ENCODE measurements around the gene AAMP. TPM values are rescaled to one million over a fixed set of nuclear protein-coding genes. Genes with fewer than 3 reads are reported as not detected.
A peak's percentile ranks its signal among the peaks of the same experiment; 100 is the strongest.

AAMP gene
- total RNA-seq, 3 donors from 2014 or later (not counting 1 experiment from before 2014, with no cell fraction given): 52.5 to 61.6 (median 60.0) TPM

GRCh38 chr2:218296847-218297246, 26.9 kb upstream of the AAMP start:
- H3K9me3 ChIP-seq (ENCODE audit: control insufficient read depth, insufficient read depth, low read length): no peaks in the 10 kb centered on the region
- H3K36me3 Mint-ChIP-seq: no peaks in the 10 kb centered on the region
- no peak overlapping the region for H3K4me3 ChIP-seq (ENCODE audit: low read length)
- no peak overlapping the region for H3K27ac ChIP-seq (ENCODE audit: low read length)
- H3K4me3 Mint-ChIP-seq: no peak overlapping the region
- ATAC-seq: no peak
- peaks cover 13 to 25% of the 10 kb centered on the region in 2 donors for H3K4me1 Mint-ChIP-seq
- WGBS (ENCODE audit: insufficient coverage): 97% methylated on average over 6 of the region's 7 CpGs
- H3K27me3 Mint-ChIP-seq (ENCODE audit: low read depth in 2 of 2): no peaks in the 10 kb centered on the region
- no peaks in the 10 kb centered on the region for H3K9me3 Mint-ChIP-seq
- intact Hi-C loops (cut with micrococcal nuclease): no loop called here
- H3K36me3 ChIP-seq (ENCODE audit: control insufficient read depth, insufficient read depth, low read length): no peaks in the 10 kb centered on the region
- no peak for TF ChIP-seq CTCF (IDR thresholded peaks at IDR 0.05)
- peaks cover 22% of the 10 kb centered on the region for H3K4me1 ChIP-seq (ENCODE audit: control insufficient read depth, insufficient read depth, low read length)
- no peak overlapping the region for H3K27ac Mint-ChIP-seq
- no peaks in the 10 kb centered on the region for H3K27me3 ChIP-seq (ENCODE audit: control insufficient read depth, insufficient read depth, low read length)
- DNase-seq: no peak

- H3K9me3 Mint-ChIP-seq: no peaks in the 10 kb centered on the region
Observed at GRCh38 chr2:218296200-218296599, 26.3 kb upstream of the AAMP start.

GRCh38 chr2:218295029-218295428, 25.1 kb upstream of the AAMP start:
- H3K9me3 ChIP-seq (ENCODE audit: control insufficient read depth, insufficient read depth, low read length): no peaks in the 10 kb centered on the region
- no peak overlapping the region for H3K27ac Mint-ChIP-seq
- H3K36me3 Mint-ChIP-seq: no peaks in the 10 kb centered on the region
- H3K4me1 ChIP-seq (ENCODE audit: control insufficient read depth, insufficient read depth, low read length): peaks cover 33% of the 10 kb centered on the region
- H3K9me3 Mint-ChIP-seq: no peaks in the 10 kb centered on the region
- no peak overlapping the region for H3K27ac ChIP-seq (ENCODE audit: low read length)
- no peak for TF ChIP-seq CTCF (IDR thresholded peaks at IDR 0.05)
- no peak for ATAC-seq
- intact Hi-C loops (cut with micrococcal nuclease): no loop called here
- H3K27me3 Mint-ChIP-seq (ENCODE audit: low read depth in 2 of 2): no peaks in the 10 kb centered on the region
- H3K27me3 ChIP-seq (ENCODE audit: control insufficient read depth, insufficient read depth, low read length): no peaks in the 10 kb centered on the region
- 96% methylated on average over 7 of the region's 7 CpGs for WGBS (ENCODE audit: insufficient coverage)
- peaks cover 24 to 36% of the 10 kb centered on the region in 2 donors for H3K4me1 Mint-ChIP-seq
- H3K4me3 ChIP-seq (ENCODE audit: low read length): no peak overlapping the region
- DNase-seq: no peak
- H3K36me3 ChIP-seq (ENCODE audit: control insufficient read depth, insufficient read depth, low read length): no peaks in the 10 kb centered on the region
- H3K4me3 Mint-ChIP-seq: no peak overlapping the region

More at GRCh38 chr2:218296200-218296599, 26.3 kb upstream of the AAMP start:
- intact Hi-C loops (cut with micrococcal nuclease): no loop called here
- TF ChIP-seq CTCF (IDR thresholded peaks at IDR 0.05): no peak
- Histone ChIP-seq H3K36me3 (ENCODE audit: control insufficient read depth, insufficient read depth, low read length) (no peaks in the 10 kb centered on the region), H3K9me3 (ENCODE audit: control insufficient read depth, insufficient read depth, low read length) (no peaks in the 10 kb centered on the region), H3K4me1 (ENCODE audit: control insufficient read depth, insufficient read depth, low read length) (peaks cover 24% of the 10 kb centered on the region), H3K4me3 (ENCODE audit: low read length) (no peak overlapping the region), H3K27ac (ENCODE audit: low read length) (no peak overlapping the region), H3K27me3 (ENCODE audit: control insufficient read depth, insufficient read depth, low read length) (no peaks in the 10 kb centered on the region)
- WGBS (ENCODE audit: insufficient coverage): 94% methylated on average over 1 of the region's 1 CpG
- no peak overlapping the region for H3K4me3 Mint-ChIP-seq
- no peaks in the 10 kb centered on the region for H3K27me3 Mint-ChIP-seq (ENCODE audit: low read depth in 2 of 2)
- no peak overlapping the region for H3K27ac Mint-ChIP-seq
- DNase-seq (no peak), ATAC-seq (no peak)
- H3K36me3 Mint-ChIP-seq: no peaks in the 10 kb centered on the region
- peaks cover 15 to 27% of the 10 kb centered on the region in 2 donors for H3K4me1 Mint-ChIP-seq

- intact Hi-C loops (cut with micrococcal nuclease): no loop called here
- no peaks in the 10 kb centered on the region for H3K36me3 Mint-ChIP-seq
- H3K9me3 ChIP-seq (ENCODE audit: control insufficient read depth, insufficient read depth, low read length): no peaks in the 10 kb centered on the region
- no peaks in the 10 kb centered on the region for H3K27me3 Mint-ChIP-seq (ENCODE audit: low read depth in 2 of 2)
- ATAC-seq: no peak
- H3K4me1 Mint-ChIP-seq: peaks cover 29 to 41% of the 10 kb centered on the region in 2 donors
- no peak overlapping the region for H3K27ac ChIP-seq (ENCODE audit: low read length)
- H3K27ac Mint-ChIP-seq: peak overlapping the region in 1 of 2 donors; percentile 100
- no peaks in the 10 kb centered on the region for H3K27me3 ChIP-seq (ENCODE audit: control insufficient read depth, insufficient read depth, low read length)
- H3K36me3 ChIP-seq (ENCODE audit: control insufficient read depth, insufficient read depth, low read length): no peaks in the 10 kb centered on the region
- H3K4me3 ChIP-seq (ENCODE audit: low read length): no peak overlapping the region
- H3K4me1 ChIP-seq (ENCODE audit: control insufficient read depth, insufficient read depth, low read length): peaks cover 38% of the 10 kb centered on the region
- TF ChIP-seq CTCF (IDR thresholded peaks at IDR 0.05): no peak
- no peak overlapping the region for H3K4me3 Mint-ChIP-seq
- no peak for DNase-seq
- no peaks in the 10 kb centered on the region for H3K9me3 Mint-ChIP-seq
- WGBS (ENCODE audit: insufficient coverage): 88% methylated on average over 5 of the region's 5 CpGs
Observed at GRCh38 chr2:218294430-218295022, 24.6 kb upstream of the AAMP start.

Measured in natural killer cell (primary cell).